HepG2 (cell line): ENCODE data around the gene DACT2. TPM values are rescaled to one million over a fixed set of nuclear protein-coding genes. Genes with fewer than 3 reads are reported as not detected.

Experiments
- FOSL2 ChIP-seq: sonication (generic); formaldehyde crosslinking; IDR thresholded peaks from 2 replicates; pipeline ENCODE4 v1.4.0; 2020; ENCODE audit warnings: missing genetic modification reagents
- KLF12 ChIP-seq: sonication (generic); formaldehyde crosslinking; IDR thresholded peaks from 2 replicates; pipeline ENCODE4 v1.4.0; 2020; ENCODE audit warnings: missing genetic modification reagents, borderline replicate concordance
- NCOA5 ChIP-seq: sonication (generic); formaldehyde crosslinking; IDR thresholded peaks from 2 replicates; pipeline ENCODE4 v1.4.0; 2020; ENCODE audit warnings: missing genetic modification reagents
- PITX1 ChIP-seq: sonication (generic); formaldehyde crosslinking; IDR thresholded peaks from 2 replicates; pipeline ENCODE4 v1.5.1; 2020; ENCODE audit warnings: mild to moderate bottlenecking, missing genetic modification reagents
- PRDM10 ChIP-seq: sonication (generic); formaldehyde crosslinking; IDR thresholded peaks from 2 replicates; pipeline ENCODE4 v1.4.0; 2020; ENCODE audit warnings: low read depth, missing genetic modification reagents
- SCMH1 ChIP-seq: sonication (generic); formaldehyde crosslinking; IDR thresholded peaks from 2 replicates; pipeline ENCODE4 v1.9.0; 2021; ENCODE audit warnings: missing genetic modification reagents, mild to moderate bottlenecking, borderline replicate concordance
- SOX6 ChIP-seq, 2 experiments: fragments of 450-650 bp in 1 of 2; sonication (generic) in 1 of 2; formaldehyde crosslinking in 1 of 2; IDR thresholded peaks; 2 replicates each; pipeline versions ENCODE4 v1.4.0 to v1.6.1; 2017 to 2020; ENCODE audit warnings: antibody characterized with exemption in 1 of 2, mild to moderate bottlenecking in 1 of 2, missing genetic modification reagents in 1 of 2
- STAG1 ChIP-seq: sonication (generic); formaldehyde crosslinking; IDR thresholded peaks from 2 replicates; pipeline ENCODE4 v1.4.0; 2020; ENCODE audit warnings: missing genetic modification reagents
- USF2 ChIP-seq, 2 experiments: sonication (generic) in 1 of 2; formaldehyde crosslinking in 1 of 2; IDR thresholded peaks; 2 replicates each; pipeline versions ENCODE4 v1.5.1 to v1.6.1; 2011 to 2020; ENCODE audit warnings: borderline replicate concordance in 1 of 2, low read depth in 1 of 2, low read length in 1 of 2, mild to moderate bottlenecking in 1 of 2, missing genetic modification reagents in 1 of 2, moderate library complexity in 1 of 2
- YEATS4 ChIP-seq: sonication (generic); formaldehyde crosslinking; IDR thresholded peaks from 2 replicates; pipeline ENCODE4 v1.4.0; 2020; ENCODE audit warnings: missing genetic modification reagents, borderline replicate concordance
- ZBTB43 ChIP-seq: sonication (generic); formaldehyde crosslinking; conservative IDR thresholded peaks from 2 replicates; pipeline ENCODE4 v1.4.0; 2020; ENCODE audit warnings: missing genetic modification reagents
- ZFX ChIP-seq: sonication (generic); formaldehyde crosslinking; IDR thresholded peaks from 2 replicates; pipeline ENCODE4 v1.4.0; 2020; ENCODE audit warnings: mild to moderate bottlenecking, low read depth, missing genetic modification reagents, moderate library complexity
- ZNF605 ChIP-seq: sonication (generic); formaldehyde crosslinking; IDR thresholded peaks from 2 replicates; pipeline ENCODE4 v1.8.0; 2022; ENCODE audit warnings: mild to moderate bottlenecking, missing genetic modification reagents
- ZNF614 ChIP-seq: IDR thresholded peaks from 2 replicates; pipeline ENCODE4 v1.6.1; 2018; ENCODE audit warnings: missing biosample characterization, missing genetic modification reagents, inconsistent platforms, borderline replicate concordance
- ZNF782 ChIP-seq: sonication (generic); formaldehyde crosslinking; IDR thresholded peaks from 2 replicates; pipeline ENCODE4 v1.4.0; 2020; ENCODE audit warnings: missing genetic modification reagents, mild to moderate bottlenecking, borderline replicate concordance
- polyA plus RNA-seq, 8 experiments: library from polyadenylated mRNA; depleted of rRNA in 3 of 8; stranded (reverse) in 7 of 8; unstranded in 1 of 8; fragments of >200 nt; fragmentation: Illumina TruSeq in 4 of 8; extraction: Trizol in 4 of 8; gene quantifications; 2 replicates each; pipeline versions ENCODE4 v1.2.1 to v1.2.3, GENCODE V29; 2011 to 2016; ENCODE audit warnings: low read depth in 4 of 8, missing spikeins in 1 of 8, mixed read lengths in 1 of 8; ENCODE audit not compliant: insufficient read depth in 1 of 8
- total RNA-seq, 5 experiments: library from RNA; depleted of rRNA; stranded (reverse); fragments of >200 nt; fragmentation: Illumina TruSeq; extraction: Trizol; gene quantifications; 2 replicates each; pipeline ENCODE4 v1.2.3, GENCODE V29; 2016; ENCODE audit warnings: low read depth in 1 of 5
- TF ChIP-seq, protein P1 (sequence below): sonication (generic); formaldehyde crosslinking; IDR thresholded peaks from 2 replicates; pipeline ENCODE4 v1.4.0; 2020; ENCODE audit warnings: mild to moderate bottlenecking, low read depth, missing genetic modification reagents
- TF ChIP-seq, protein P2 (sequence below): sonication (generic); formaldehyde crosslinking; IDR thresholded peaks from 2 replicates; pipeline ENCODE4 v1.4.0; 2020; ENCODE audit warnings: missing genetic modification reagents

The DACT2 gene
- total and polyA plus RNA-seq, 2 of the 13 experiments (the other 11 are each of a cell fraction or from before 2014, with no cell fraction given) = 0.15 TPM; not detected in 1

DNA sequence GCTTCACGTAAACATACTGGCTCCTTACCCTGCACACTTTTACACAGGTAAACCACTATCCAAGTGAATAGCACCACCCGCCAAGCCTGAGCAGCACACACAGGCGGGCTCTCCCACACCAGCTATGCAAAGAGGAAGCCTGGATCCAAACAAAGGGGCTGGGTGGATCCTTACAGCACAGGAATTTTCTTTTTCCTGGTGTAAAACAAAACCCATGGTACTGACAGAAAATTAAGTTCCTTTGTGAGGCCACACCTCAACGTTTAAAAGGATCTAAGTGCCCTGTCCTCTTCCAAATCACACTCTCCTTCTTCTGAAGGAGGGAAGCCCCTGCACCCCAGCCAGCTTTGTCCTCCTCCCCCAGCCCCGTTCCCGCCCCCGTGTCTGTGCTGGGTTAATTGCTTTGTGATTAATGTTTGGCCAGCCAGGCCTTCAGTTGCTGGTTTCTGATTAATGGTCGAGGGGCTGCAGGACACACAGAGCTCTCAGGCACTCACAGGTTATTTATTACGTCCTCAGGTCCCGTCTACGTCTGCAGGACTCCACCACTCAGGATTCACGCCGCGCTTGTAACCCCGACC lies 6.1 kb downstream of the DACT2 start (continued):
- peak; percentile 52; the same call in 1 of the 2 replicates for TF ChIP-seq PRDM10 (CRISPR knock-in tag)
- TF ChIP-seq, protein P1, sequence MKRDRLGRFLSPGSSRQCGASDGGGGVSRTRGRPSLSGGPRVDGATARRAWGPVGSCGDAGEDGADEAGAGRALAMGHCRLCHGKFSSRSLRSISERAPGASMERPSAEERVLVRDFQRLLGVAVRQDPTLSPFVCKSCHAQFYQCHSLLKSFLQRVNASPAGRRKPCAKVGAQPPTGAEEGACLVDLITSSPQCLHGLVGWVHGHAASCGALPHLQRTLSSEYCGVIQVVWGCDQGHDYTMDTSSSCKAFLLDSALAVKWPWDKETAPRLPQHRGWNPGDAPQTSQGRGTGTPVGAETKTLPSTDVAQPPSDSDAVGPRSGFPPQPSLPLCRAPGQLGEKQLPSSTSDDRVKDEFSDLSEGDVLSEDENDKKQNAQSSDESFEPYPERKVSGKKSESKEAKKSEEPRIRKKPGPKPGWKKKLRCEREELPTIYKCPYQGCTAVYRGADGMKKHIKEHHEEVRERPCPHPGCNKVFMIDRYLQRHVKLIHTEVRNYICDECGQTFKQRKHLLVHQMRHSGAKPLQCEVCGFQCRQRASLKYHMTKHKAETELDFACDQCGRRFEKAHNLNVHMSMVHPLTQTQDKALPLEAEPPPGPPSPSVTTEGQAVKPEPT (CRISPR knock-in tag) = no peak
- TF ChIP-seq STAG1 (CRISPR knock-in tag) = peak; percentile 27
- no peak for TF ChIP-seq ZFX (CRISPR knock-in tag)
- TF ChIP-seq FOSL2 (CRISPR knock-in tag) = no peak
- TF ChIP-seq ZNF614 (CRISPR knock-in tag) = no peak
- no peak for TF ChIP-seq SOX6 (IDR thresholded peaks at IDR 0.05)
- TF ChIP-seq SOX6 (CRISPR knock-in tag; IDR thresholded peaks at IDR 0.05) = peak; percentile 17; the same call in 1 of the 2 replicates
- no peak for TF ChIP-seq YEATS4
- TF ChIP-seq PITX1 (CRISPR knock-in tag) = no peak
- TF ChIP-seq SCMH1 = no peak
- TF ChIP-seq ZBTB43 (CRISPR knock-in tag) = 0 out of 2 replicates have a peak, but pooled peaks have one; percentile 43
- TF ChIP-seq USF2 (IDR thresholded peaks at IDR 0.05; ENCODE audit: low read depth, low read length) = no peak
- TF ChIP-seq USF2 (CRISPR knock-in tag; IDR thresholded peaks at IDR 0.05; ENCODE audit: borderline replicate concordance) = no peak
- TF ChIP-seq, protein P2, sequence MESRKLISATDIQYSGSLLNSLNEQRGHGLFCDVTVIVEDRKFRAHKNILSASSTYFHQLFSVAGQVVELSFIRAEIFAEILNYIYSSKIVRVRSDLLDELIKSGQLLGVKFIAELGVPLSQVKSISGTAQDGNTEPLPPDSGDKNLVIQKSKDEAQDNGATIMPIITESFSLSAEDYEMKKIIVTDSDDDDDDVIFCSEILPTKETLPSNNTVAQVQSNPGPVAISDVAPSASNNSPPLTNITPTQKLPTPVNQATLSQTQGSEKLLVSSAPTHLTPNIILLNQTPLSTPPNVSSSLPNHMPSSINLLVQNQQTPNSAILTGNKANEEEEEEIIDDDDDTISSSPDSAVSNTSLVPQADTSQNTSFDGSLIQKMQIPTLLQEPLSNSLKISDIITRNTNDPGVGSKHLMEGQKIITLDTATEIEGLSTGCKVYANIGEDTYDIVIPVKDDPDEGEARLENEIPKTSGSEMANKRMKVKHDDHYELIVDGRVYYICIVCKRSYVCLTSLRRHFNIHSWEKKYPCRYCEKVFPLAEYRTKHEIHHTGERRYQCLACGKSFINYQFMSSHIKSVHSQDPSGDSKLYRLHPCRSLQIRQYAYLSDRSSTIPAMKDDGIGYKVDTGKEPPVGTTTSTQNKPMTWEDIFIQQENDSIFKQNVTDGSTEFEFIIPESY (CRISPR knock-in tag) = peak; percentile 90
- TF ChIP-seq NCOA5 (CRISPR knock-in tag) = no peak
- TF ChIP-seq KLF12 (CRISPR knock-in tag) = no peak
- no peak for TF ChIP-seq ZNF782 (CRISPR knock-in tag)
- TF ChIP-seq ZNF605 (CRISPR knock-in tag) = 0 out of 2 replicates have a peak, but pooled peaks have one; percentile 14
